Esophagus muscularis mucosa (tissue), 3 donors: Measurements from ENCODE around the gene RAP2B.

Experiments
- POLR2A ChIP-seq: fragments of 450-650 bp; IDR thresholded peaks from one replicate; pipeline ENCODE4 v1.6.1; 2017; ENCODE audit warnings: antibody characterized with exemption, moderate library complexity, mild to moderate bottlenecking, low read depth
- POLR2AphosphoS5 ChIP-seq, 2 donors: sonication (generic); formaldehyde crosslinking; IDR thresholded peaks; one replicate each; pipeline ENCODE4 v1.6.1; 2017; ENCODE audit warnings: antibody characterized with exemption in 2 of 2
- TF ChIP-seq, protein P1 (sequence below), 3 experiments: fragments of 200-600 bp in 2 of 3; fragments of 450-650 bp in 1 of 3; sonication (generic) in 2 of 3; IDR thresholded peaks; one replicate each; pipeline ENCODE4 v1.5.1; 2017 to 2019; ENCODE audit warnings: antibody characterized with exemption in 3 of 3, mild to moderate bottlenecking in 2 of 3, moderate library complexity in 1 of 3

DNA sequence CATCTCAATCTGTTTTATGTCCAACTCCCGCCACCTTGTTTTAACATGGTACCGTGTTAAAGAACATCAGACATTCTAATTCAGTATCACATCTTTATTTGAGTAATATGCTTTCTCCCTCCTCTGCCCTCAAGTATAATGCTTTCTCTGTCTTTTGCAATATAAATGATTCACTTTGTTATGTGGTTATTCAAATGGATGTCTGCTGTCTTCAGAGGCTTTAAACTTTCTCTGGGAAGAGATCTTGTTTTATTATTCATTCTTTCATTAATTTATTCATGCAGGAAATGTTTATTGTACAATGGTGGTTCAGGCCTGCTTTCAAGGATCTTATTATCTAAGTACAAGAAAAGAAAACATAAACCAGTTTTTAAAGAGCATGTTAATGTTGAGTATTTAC is 57.1 kb downstream of the RAP2B start:
- TF ChIP-seq POLR2AphosphoS5 (IDR thresholded peaks at IDR 0.05) (no peak), POLR2A (no peak)
- TF ChIP-seq, protein P1, sequence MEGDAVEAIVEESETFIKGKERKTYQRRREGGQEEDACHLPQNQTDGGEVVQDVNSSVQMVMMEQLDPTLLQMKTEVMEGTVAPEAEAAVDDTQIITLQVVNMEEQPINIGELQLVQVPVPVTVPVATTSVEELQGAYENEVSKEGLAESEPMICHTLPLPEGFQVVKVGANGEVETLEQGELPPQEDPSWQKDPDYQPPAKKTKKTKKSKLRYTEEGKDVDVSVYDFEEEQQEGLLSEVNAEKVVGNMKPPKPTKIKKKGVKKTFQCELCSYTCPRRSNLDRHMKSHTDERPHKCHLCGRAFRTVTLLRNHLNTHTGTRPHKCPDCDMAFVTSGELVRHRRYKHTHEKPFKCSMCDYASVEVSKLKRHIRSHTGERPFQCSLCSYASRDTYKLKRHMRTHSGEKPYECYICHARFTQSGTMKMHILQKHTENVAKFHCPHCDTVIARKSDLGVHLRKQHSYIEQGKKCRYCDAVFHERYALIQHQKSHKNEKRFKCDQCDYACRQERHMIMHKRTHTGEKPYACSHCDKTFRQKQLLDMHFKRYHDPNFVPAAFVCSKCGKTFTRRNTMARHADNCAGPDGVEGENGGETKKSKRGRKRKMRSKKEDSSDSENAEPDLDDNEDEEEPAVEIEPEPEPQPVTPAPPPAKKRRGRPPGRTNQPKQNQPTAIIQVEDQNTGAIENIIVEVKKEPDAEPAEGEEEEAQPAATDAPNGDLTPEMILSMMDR (IDR thresholded peaks at IDR 0.05) = no peak
